Pons (tissue), 1 donor: Measurements from ENCODE around the gene TMEM272.
"Not testable (repeated sequence)": the region's sequence is repeated elsewhere in the genome, so short reads cannot be mapped to it uniquely, and the experiment has no call there.

ENCODE experiments used
- DNase-seq: peaks from one replicate; pipeline ENCODE4 v3.0.0-alpha.2; 2016; ENCODE audit warnings: low spot score

The TMEM272 gene

DNA sequence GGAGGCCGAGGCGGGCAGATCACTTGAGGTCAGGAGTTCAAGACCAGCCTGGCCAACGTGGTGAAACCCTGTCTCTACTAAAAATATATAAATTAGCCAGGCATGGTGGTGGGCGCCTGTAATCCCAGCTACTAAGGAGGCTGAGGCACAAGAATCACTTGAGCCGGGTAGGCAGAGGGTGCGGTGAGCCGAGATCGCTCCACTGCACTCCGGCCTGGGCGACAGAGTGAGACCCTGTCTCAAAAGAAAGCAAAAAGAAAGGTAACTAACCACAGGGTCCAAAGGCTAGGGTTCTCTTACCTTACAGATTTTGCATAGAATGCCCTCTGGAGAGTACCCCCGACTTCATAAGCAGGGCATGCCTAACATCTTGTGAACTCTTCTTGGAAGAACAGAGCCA is 20.3 kb downstream of the TMEM272 start:
- not testable (repeated sequence) for DNase-seq

DNA sequence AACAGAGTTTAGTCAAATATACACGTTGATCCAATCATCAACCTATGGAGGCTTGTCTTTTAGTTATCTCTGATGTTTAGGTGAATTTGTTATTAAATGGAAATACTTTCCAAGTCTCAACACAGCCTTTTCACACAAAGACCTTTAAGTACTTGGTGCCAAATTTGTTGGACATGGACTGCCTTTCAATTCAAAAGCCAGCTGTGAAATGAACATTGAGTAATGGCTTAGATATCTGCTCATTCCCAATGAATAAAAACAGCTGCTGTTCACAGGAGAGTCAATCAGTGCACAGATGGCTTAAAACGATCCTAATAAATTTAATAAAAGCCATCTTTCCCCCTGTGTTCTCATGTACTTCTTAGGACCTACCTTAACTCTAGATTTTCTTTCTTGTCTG is 21.1 kb downstream of the TMEM272 start:
- DNase-seq: peak; percentile 28

DNA sequence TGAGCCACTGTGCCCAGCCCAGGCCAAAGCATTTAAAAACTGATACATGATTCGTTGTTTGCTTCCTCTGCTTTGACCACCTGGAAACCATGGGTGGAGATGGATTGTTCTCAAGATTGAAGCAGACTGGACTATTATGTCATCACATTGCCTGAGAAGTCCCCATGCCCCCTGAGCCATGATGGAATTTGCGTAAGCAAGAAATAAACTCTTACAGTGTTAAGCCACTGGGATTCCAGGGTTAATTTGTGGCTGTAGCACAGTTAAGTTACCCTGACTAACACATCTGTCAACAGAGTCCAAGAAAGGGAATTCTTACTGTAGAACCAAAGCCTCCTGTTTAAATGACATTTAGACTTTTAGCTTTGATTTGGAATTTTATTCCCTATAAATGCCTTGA is 21.6 kb downstream of the TMEM272 start:
- DNase-seq: no peak

DNA sequence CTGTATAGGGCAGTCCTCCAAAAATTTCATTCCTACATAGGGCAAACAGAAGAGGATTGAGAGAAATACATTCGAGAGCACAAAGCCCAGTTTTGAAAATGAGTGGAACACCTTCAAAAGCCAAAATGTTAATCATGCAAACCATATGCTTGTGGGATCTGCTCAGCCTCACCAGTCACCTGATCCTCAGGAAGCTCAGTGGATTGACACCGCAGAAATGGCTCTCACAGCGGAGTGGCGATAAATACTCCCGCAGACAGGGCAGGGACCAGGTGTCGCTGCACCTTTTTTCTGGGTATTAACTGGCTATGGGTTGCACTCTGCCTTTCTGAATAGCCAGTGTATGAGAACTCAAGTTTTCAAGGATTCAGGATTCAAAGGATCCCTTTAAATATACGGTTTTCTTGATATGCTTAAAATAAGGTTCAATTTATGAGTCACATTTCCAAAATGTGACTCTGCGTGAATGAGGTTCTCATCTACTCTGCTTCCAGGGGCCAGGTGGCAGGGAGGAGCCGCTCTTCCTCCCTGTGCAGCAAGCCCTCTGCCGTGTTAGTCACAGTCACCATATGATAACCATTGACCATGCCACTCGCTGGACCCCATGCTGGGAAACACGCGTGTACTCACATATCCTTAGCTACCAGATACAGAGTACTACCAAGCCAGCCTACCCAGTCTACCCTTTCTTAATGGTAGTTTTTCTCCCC is 22.7 kb downstream of the TMEM272 start:
- DNase-seq: no peak

DNA sequence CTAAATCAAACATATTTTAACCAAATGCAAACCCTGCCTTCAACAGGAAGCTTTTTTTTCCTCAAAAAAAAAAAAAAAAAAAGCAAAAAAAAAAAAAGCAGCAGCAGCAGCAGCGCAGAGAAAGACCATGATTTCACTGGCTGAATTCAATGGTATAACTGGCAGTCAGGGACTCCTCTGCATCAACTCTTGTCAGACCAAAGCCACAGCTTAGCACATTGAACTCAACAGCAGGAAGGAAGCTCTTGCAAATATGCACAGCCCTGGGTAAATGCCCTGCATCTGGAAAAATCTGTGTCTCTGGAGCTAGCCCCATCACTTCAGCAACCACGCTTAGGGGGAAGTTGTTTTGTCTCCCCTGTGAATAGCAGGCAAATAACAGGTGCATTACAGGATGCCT is 23.4 kb downstream of the TMEM272 start:
- DNase-seq: peak; percentile 33

DNA sequence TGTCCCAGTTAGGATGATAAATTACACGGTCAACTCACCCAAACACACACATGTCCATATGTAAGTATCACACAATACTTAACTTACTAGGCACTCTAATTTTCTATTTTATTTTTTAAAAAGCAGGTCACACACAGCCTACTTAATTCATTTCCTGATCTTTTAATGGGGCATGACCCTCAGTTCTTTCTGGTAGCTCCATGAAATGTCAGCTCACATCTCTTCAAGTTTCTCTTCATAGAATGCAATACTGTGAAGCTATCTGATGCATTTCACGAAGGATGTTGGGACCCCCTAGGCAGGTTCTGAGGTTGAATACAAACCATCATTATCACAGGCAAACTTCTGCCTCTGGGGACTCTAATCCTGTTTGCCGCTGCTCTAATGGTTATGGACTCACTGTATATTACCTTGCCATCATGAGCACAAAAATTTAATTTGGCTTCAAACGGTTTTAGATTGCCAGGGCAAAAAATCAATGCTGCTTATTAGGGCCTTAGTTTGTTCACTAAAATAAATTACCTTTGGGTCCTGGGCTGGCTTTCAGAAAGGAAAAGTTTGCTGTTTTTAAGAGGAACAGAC is 24.9 kb downstream of the TMEM272 start:
- no peak for DNase-seq

DNA sequence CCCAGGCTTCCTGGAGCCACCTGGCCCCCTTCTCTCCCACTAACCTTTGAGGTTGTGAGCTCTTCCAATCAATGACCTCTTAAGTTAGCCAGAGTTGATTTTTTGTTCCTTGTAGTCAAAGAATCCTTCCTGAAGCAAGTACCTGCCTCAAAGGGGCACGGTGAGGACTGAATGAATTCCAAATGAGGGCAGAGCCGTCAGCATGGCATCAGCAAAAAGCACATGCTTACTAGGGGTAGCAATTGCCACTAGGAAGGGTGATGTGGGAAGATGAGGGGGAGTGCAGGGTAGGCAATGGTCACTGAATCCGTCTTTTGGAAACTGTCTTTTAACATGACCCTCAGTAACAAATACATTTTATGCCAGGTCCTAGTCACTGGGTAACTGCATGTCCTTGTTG is 25.4 kb downstream of the TMEM272 start:
- DNase-seq: no peak

DNA sequence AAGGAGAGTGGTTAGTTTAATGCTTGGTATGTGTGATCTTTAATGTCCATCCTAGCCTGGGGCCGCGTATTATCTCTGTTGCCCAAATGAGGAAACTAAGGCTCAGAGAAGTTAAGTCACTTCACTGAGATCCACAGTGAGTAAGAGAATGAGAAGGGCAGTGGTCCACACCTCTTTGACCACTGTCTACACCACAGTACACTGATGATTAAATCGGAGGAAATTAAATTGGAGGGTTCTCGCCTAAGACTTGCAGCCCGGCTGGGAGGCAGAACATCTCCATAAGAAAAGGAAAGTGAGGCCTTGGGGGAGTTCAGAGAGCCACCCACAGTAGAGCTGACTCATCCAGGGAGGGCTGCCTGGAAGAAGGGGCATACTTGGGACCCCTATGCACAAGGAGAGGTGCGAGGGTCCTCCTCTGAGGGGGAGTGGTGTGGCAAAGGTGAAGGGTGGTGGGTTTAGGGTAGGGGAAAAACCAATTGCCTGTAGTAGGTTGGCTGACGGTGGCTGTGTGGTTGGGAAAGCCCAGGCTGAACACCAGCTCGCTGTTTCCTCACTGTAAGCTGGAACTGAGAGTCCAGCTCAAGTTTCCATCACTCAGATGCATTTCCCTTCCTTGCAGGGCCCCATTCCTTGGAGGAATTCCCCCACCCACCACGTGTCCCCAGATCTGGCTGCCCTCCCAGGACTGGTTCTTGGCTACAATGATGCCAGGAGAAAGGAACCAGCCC is 26.0 kb downstream of the TMEM272 start:
- peak; percentile 27 for DNase-seq

DNA sequence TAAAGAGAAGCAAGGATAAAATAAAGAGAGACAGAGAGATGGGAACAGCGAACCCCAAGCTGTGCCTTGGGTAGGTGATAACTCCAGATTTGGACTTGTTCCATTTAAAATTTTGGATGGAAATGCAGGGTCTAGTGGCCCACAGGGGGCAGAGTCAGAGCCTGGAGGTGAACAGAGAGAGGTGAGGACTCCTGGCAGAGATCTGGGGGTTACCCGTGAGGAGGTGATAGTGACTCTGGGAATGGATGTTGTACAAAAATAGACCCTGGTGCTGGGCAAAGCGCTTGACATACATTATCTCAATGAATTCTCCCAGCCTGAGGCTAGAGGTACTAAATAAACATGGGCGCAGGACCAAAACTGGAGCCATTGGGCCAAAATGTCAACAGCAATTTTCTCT is 26.7 kb downstream of the TMEM272 start:
- no peak for DNase-seq

DNA sequence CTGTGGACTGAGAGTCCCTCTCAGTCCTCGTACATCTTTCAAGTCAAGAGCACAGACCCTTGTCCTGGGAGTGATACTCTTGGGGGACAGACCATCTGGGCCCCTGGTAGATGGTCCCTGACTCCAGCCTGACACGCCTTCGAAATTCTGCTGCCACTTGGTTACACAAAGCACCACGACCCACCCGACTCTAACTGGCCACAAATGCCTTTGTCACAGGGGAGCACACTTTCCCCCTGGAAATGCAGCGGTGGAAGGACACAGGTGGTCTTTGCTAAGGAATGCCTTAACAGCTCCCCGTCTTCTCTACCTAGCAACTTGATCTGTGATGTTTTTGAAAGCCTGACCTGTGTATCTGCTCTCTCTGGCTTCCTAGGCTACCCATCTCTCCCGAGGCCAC is 27.3 kb downstream of the TMEM272 start:
- DNase-seq: no peak

DNA sequence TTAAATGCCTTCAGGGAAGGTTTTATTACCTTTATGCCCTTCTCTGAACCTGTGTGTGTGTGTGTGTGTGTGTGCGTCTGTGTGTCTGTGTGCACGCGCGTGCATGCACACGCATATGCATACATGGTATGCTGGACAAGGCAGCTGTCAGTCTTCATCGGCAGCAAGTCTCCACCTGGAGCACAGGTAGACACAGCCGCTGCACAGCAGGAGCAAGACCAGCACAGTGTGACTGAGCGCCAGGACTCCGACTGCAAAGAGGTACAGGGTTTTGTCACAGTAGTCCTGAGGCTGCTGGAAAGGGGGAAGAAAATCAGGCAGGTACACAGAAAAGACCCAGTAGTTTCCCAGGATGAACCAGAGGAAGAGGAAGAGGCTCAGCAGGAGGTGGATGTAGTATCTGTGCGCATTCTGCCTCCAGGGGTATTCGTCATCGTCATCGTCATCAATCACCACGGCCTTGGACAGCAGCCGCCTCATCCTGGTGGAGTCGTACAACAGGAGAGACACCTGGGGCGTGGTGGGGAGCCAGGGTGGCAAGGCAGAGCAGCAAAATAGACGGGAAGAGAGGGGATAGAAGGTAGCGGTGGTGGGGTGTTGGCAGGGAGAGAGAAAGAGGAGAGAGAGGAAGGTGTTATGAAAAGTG is 28.2 kb downstream of the TMEM272 start:
- DNase-seq: no peak

DNA sequence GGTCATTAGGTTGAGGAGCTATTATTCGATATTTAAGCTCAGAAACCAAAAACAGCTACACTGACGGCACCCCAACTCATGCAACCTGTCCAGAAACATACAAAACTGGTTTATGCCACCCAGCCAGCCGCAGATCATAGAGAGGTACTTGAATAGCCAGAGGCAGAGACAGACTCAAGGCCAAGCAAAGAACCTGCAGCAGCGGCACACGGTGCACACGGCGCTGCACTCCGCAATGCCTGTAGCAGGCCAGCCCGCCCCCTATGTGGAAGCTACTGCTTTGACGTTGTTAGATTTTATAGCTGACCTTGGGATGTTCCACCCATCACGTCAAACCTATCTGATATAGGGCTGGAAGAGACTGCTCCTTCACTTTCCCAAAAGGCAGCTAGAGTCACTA is 29.1 kb downstream of the TMEM272 start:
- DNase-seq: no peak

DNA sequence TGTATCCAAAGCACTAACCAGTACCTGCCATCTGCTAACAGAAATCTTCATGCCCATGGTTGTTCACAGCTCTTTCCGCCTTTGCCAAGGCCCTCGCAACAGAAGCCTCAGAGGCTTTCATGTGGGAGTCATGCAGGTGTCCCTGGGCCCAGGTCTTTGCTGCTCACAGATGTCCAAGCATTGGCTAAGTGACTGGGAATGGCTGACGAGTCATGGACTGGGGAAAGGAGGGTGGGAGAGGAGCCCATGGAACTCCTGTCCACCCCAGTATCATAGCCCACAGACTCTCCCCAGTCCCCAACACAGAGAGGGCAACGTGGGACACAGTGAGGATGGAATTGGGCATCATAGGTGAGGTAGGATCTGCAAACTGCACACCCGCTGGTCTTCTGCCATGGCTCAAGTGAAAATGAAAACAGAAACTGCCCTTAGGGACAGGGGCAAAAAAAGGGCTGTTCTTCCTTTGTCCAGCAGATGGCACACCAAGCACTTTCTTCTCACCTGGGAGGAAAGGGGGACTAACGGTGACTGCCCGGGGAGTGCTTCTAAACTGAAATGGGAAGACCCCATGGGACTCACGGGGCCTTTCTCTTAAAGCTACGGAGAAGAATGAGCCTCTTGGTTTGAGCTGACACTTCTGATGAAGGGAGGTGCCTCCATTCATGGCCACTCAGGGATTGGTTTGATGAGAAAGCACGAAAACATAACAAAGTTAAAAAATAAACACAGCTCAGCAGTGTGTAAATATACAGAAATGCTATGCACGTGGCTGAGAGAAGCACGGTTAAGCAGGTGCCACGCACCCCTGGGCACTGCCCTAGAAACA is 29.9 kb downstream of the TMEM272 start:
- DNase-seq: peak; percentile 71

DNA sequence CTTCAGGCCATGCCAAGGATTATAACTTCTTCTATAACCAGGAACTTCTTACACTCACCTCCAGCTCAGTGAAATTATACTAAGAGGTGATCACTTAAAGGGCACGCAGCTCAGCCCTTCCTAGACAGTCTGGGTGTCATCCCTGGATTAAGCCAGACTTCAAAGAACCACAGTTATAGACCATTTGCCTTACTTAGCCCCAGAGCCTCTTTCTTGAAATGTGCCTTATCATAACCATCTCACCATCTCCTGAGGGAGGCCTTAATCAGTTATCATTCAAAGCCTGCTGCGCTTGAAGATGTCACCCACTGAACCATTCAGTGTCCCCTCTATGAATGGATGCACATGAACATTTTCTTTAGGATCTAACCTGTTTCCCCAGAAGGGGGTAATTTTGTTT is 30.9 kb downstream of the TMEM272 start:
- DNase-seq: no peak

DNA sequence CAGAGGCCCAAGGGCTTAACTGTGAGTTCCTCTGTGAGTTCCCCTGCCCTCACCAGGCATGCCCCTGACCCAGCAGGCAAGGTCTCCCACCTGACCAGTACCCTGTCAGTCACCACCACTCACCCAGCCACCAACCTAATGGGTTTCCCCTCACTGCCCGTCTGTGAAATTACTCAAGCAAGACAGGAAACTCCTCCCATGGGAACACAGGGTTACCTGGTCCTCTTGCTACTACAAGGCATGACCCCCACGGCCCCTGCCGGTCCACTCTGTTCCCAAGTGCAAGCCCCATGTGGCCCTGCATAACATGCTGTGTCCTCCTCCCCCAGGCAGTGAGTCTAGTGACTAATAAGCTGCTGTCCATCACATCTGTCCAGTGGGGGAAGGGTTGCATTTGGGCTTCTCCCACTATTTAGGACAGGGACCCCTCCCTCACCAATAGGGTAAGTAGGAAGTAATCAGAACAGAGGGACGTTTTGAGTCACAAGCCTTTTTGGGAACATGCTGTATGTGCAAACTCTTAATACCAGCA is 33.0 kb downstream of the TMEM272 start:
- DNase-seq: peak; percentile 36

DNA sequence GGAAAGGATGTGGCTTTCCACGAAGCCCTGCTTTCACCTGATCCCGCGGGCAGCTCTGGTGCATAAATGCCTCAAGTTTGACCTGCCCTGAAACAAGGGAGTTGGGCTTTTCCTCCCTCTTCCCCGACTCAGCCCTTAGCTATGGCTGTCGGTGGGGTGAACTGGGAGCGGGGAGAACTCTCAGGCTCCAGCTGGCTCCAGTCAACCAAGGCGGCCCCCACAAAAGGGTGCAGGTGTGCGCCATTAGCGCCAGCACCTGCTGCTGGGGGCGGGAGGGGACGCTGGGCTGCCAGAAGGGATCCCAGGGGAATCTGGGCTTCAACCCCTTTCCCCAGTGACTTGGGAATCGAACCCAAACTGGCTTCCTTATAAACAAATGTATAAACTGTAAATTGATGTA is 33.9 kb downstream of the TMEM272 start:
- DNase-seq: no peak

DNA sequence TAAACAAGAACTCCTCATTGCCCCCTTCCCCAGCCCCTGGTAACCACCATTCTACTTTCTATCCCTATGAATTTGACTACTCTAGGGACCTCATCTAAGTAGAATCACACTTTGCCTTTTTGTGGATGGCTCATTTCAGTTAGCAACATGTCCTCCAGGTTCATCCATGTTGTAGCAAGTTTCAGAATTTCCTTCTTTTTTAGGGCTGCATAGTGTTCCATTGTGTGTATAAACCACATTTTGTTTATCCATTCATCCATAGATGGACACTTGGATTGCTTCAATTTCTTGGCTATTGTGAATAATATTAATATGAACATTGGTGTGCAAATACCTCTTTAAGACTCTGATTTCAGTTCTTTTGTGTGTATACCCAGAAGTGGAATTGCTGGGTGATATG is 36.2 kb downstream of the TMEM272 start:
- no peak for DNase-seq

DNA sequence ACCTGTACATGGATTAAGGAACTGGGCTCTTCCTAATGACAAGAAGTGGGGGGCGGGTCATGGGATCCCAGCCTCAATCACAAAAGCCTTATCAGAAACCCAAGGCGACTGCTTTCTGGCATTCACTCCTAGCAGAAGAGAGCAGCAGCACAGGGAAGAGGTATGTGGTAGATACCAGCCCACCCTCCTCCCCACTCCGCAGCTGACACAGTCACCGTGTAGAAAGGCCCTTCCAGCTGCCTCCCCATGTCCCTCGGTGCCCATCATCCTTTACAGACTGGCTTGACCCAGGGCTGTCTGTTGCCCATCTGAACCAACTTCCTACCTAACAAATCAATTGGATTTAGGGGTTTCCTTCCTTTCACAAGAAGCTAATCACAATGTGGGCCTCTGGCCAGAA is 37.9 kb downstream of the TMEM272 start:
- no peak for DNase-seq

DNA sequence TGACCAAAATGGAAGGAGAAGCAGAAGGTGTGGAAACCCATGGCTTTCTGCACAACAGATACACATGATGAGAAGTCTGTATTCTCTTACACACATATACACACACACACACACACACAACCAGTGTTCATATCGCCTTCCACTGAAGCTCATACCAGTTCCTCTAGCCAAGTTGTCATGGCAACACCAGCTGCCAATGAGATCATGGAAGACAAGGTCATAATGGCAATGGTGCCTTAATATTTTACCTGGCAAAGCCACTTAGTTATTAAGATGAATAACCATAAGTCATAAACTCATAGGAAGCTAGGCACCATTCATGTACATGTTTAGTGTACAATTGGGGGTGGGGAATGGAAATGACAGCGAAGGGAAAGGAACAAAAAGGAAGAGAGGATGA is 38.4 kb downstream of the TMEM272 start:
- DNase-seq: peak; percentile 35

DNA sequence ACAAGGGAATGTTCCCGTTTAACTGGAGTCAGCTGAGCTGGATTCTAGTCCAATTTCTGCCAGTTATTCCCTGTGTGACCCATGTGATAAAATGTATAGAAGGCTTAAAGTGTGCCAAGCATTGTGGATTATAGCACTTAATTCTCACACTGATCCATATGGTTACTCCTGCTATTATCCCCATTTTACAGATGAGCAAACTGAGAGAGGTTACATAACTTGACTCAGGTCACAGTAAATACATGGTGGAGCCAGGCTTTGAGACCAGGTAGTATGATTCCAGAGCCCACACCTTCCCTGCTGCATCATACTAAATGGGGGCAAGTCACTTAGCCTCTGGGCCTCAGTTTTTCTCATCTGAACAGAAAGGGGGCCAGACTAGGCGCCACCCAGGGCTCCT is 39.1 kb downstream of the TMEM272 start:
- no peak for DNase-seq

DNA sequence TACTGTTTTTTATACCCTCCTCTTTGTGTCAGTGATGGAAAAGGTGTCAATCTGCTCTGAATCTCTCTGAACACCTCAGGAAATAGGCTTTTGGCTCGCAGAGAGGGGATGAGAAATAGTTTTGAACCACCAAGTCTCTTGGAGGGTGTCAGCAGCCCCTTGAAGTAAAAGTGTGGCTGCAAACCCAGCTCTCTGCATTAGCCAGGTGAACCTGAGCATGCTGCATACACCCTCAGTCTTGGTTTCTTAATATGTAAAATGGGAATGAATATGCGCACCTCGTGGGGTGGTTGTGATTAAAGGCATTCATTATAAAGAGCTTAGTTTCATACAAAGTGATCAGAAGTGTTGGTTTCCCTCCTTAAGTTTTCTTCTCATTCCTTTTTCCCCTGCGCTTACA is 39.7 kb downstream of the TMEM272 start:
- no peak for DNase-seq
